IPS-20b (cell line): Measurements from ENCODE around the gene ALK.

Experiments
- H3K27ac ChIP-seq: one replicate; pipeline ENCODE4 v1.5.1; 2013; ENCODE audit warnings: low read length
- H3K27me3 ChIP-seq: 2 replicates; pipeline ENCODE4 v1.6.1; 2013; ENCODE audit warnings: mild to moderate bottlenecking, low read length, inconsistent platforms; ENCODE audit not compliant: insufficient read depth
- H3K36me3 ChIP-seq: 2 replicates; pipeline ENCODE4 v1.6.1; 2013; ENCODE audit warnings: low read depth, mild to moderate bottlenecking, inconsistent platforms, low read length, moderate library complexity; ENCODE audit not compliant: insufficient read depth
- H3K4me1 ChIP-seq: 2 replicates; pipeline ENCODE4 v1.6.1; 2013; ENCODE audit warnings: mild to moderate bottlenecking, control low read depth, inconsistent platforms, low read length, moderate library complexity; ENCODE audit not compliant: insufficient read depth
- H3K4me3 ChIP-seq: 2 replicates; pipeline ENCODE4 v1.5.1; 2013; ENCODE audit warnings: mild to moderate bottlenecking, low read length, inconsistent platforms
- H3K9ac ChIP-seq: 2 replicates; pipeline ENCODE4 v1.6.1; 2013; ENCODE audit warnings: low read depth, mild to moderate bottlenecking, inconsistent platforms, low read length, moderate library complexity
- H3K9me3 ChIP-seq: 2 replicates; pipeline ENCODE4 v1.6.1; 2013; ENCODE audit warnings: mild to moderate bottlenecking, low read depth, low read length, inconsistent platforms; ENCODE audit not compliant: insufficient read depth

ALK gene

DNA sequence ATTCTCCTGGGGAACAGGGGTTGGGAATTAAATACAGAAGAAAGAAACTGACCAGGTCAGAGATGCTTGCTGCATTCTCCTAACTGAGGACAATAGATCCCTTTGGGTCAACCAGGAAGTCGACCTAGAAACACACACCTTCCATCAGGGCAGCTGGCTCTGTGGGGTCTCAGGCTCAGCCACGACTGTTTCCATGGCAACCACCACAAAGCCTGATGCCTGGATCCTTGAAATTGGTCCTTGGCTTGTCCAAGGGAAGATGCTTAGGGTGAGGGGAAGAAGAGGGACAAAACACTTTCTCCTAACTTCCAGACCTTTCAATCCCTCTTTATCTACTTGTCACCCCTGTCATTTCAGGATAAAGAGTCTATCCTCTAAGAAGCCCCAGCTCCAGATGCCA is 194.4 kb downstream of the ALK start:
- no peak overlapping the region for H3K9ac ChIP-seq
- no peaks in the 10 kb centered on the region for H3K27me3 ChIP-seq
- H3K36me3 ChIP-seq, result no peaks in the 10 kb centered on the region
- no peaks in the 10 kb centered on the region for H3K9me3 ChIP-seq
- H3K27ac ChIP-seq, result no peak overlapping the region
- no peak overlapping the region for H3K4me3 ChIP-seq
- H3K4me1 ChIP-seq, result no peaks in the 10 kb centered on the region

- H3K27me3 ChIP-seq, result no peaks in the 10 kb centered on the region
- no peak overlapping the region for H3K4me3 ChIP-seq
- no peaks in the 10 kb centered on the region for H3K9me3 ChIP-seq
- no peak overlapping the region for H3K9ac ChIP-seq
- no peaks in the 10 kb centered on the region for H3K36me3 ChIP-seq
- H3K27ac ChIP-seq, result no peak overlapping the region
- H3K4me1 ChIP-seq, result no peaks in the 10 kb centered on the region
These were observed 195.8 kb downstream of the ALK start for GRCh38 chr2:29725610-29726009.

GRCh38 chr2:29724282-29724681 is 197.1 kb downstream of the ALK start:
- no peaks in the 10 kb centered on the region for H3K4me1 ChIP-seq
- no peak overlapping the region for H3K4me3 ChIP-seq
- no peak overlapping the region for H3K27ac ChIP-seq
- no peaks in the 10 kb centered on the region for H3K9me3 ChIP-seq
- no peak overlapping the region for H3K9ac ChIP-seq
- H3K36me3 ChIP-seq, result no peaks in the 10 kb centered on the region
- no peaks in the 10 kb centered on the region for H3K27me3 ChIP-seq

- Histone ChIP-seq H3K27ac (no peak overlapping the region), H3K27me3 (no peaks in the 10 kb centered on the region), H3K4me1 (peaks cover 5% of the 10 kb centered on the region; the same call in 1 of the 2 replicates), H3K36me3 (no peaks in the 10 kb centered on the region), H3K4me3 (no peak overlapping the region), H3K9me3 (no peaks in the 10 kb centered on the region), H3K9ac (no peak overlapping the region)
These were observed 198.0 kb downstream of the ALK start for GRCh38 chr2:29723255-29724001.

GRCh38 chr2:29719639-29720038 is 201.7 kb downstream of the ALK start:
- Histone ChIP-seq H3K4me3 (no peak overlapping the region), H3K9ac (no peak overlapping the region), H3K27me3 (no peaks in the 10 kb centered on the region)

GRCh38 chr2:29718076-29718686 is 203.2 kb downstream of the ALK start:
- H3K27me3 ChIP-seq, result no peaks in the 10 kb centered on the region
- H3K9ac ChIP-seq, result no peak overlapping the region; the same call in 1 of the 2 replicates
- H3K9me3 ChIP-seq, result no peaks in the 10 kb centered on the region
- H3K4me1 ChIP-seq, result peaks cover 13% of the 10 kb centered on the region; the same call in 1 of the 2 replicates
- no peaks in the 10 kb centered on the region for H3K36me3 ChIP-seq
- 0 out of 2 replicates have a peak overlapping the region, but pooled peaks have one; percentile 1 for H3K4me3 ChIP-seq
- H3K27ac ChIP-seq, result no peak overlapping the region

More at GRCh38 chr2:29719639-29720038, 201.7 kb downstream of the ALK start:
- Histone ChIP-seq H3K9me3 (no peaks in the 10 kb centered on the region), H3K4me1 (peaks cover 13% of the 10 kb centered on the region; the same call in 1 of the 2 replicates), H3K27ac (no peak overlapping the region), H3K36me3 (no peaks in the 10 kb centered on the region)

DNA sequence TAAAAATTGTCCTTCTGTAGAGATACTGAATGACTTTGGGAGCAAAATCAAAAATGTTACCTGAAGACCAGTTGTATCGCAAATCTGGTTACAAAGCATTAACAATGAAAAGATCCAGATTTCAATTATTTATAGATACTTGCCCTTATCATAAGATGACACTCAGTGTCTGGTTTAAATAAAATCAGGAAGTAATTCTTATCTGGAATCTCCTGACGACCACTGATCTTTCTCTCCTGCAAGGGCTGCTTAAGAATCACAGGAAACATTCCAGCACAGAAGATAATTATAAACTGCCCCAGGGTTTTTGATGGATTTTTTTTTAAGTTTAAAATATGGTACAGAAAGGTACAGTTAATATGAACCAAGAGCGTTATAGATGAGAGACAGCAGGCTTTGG is 205.7 kb downstream of the ALK start:
- H3K9ac ChIP-seq, result no peak overlapping the region
- H3K27me3 ChIP-seq, result no peaks in the 10 kb centered on the region
- H3K36me3 ChIP-seq, result no peaks in the 10 kb centered on the region
- H3K4me3 ChIP-seq, result no peak overlapping the region
- H3K9me3 ChIP-seq, result no peaks in the 10 kb centered on the region
- H3K27ac ChIP-seq, result no peak overlapping the region
- peaks cover 13% of the 10 kb centered on the region; the same call in 1 of the 2 replicates for H3K4me1 ChIP-seq

DNA sequence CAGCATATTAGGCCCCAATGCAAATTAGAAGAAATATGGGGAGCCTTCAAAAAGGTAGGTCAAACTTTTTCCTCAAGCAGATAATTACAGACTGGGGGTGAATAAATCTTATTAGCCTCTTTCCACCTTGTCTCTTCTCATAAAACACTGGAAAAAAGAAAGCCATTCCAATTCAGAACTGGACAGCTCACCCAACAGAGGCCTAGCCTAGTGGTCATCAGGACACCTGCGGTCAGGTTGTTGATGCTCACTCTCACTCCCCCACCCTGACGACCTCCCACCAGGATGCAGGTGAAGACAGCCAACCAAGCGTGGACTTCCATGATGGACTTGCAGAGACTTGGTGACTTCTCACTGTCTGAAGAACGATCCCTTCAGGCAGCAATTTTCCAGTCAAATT is 207.1 kb downstream of the ALK start:
- Histone ChIP-seq H3K4me3 (no peak overlapping the region), H3K27ac (no peak overlapping the region), H3K36me3 (no peaks in the 10 kb centered on the region), H3K27me3 (no peaks in the 10 kb centered on the region), H3K4me1 (peaks cover 13% of the 10 kb centered on the region; the same call in 1 of the 2 replicates), H3K9me3 (no peaks in the 10 kb centered on the region), H3K9ac (no peak overlapping the region)

DNA sequence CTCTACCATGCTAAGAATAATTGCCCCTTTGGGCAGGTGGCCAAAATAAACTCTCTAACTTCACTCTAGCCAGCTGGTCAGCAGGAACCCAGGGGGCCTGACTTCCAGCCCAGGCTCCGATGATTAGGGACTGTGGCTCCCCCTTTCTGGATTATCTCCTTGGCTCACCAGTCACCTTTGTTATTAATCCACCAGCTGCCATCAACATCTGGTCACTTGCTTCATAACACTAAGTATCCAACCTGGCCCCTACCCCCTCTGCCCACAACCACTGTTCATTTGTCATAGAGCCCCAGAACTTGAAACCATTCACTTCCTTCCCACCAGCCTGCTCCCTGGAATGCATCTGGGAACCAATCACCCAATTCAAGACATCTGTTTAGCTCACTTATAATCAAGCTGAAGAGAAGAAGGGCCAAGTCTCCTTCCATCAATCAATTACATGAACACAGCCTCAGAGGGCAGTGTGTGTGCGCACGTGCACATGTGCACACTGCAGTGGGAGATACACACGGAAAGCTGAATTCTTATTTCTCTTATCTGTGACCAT is 215.1 kb downstream of the ALK start:
- Histone ChIP-seq H3K4me1 (no peaks in the 10 kb centered on the region), H3K27ac (no peak overlapping the region), H3K9me3 (no peaks in the 10 kb centered on the region), H3K9ac (no peak overlapping the region), H3K4me3 (no peak overlapping the region), H3K36me3 (no peaks in the 10 kb centered on the region), H3K27me3 (no peaks in the 10 kb centered on the region)

DNA sequence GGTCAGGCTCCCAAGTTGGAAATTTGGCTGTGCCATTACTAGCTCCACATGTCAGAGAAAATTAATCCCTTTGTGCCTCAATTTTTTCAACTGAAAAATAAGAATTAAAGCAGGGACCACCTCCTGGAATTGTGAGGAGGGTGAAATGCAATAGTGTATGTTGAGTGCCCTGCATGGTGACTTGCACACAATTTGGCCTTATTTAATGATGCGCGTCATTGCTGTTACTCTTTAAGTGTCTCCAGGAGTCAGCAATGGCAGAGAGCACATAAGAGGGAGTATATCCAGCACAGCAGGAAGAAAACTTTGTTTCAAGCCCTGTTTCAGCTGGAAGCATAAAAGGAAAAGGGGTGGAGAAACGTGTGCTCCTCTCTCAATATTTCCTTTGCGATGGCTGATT is 215.8 kb downstream of the ALK start:
- H3K36me3 ChIP-seq, result no peaks in the 10 kb centered on the region
- no peak overlapping the region for H3K27ac ChIP-seq
- H3K27me3 ChIP-seq, result no peaks in the 10 kb centered on the region
- H3K9me3 ChIP-seq, result no peaks in the 10 kb centered on the region
- no peaks in the 10 kb centered on the region for H3K4me1 ChIP-seq
- H3K4me3 ChIP-seq, result no peak overlapping the region
- H3K9ac ChIP-seq, result no peak overlapping the region

DNA sequence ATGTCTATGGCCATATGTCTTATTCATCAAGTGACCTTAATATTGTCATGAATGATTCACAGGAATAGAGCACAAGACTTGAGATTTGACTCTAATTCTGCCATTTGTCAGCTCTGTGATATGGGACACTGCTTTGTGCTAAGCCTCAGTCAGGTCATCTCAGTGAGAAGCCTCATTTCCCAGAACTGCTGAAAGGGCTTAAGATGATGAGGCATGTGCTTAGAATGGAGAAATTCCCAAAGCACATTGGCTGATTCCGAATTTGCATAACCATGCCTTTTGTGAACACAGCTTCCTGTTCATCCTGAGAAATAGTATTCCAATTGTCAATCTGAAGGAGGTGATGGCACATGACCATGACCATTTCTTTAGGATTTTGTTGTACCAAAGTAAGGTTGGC is 218.1 kb downstream of the ALK start:
- Histone ChIP-seq H3K27ac (no peak overlapping the region), H3K36me3 (no peaks in the 10 kb centered on the region), H3K4me3 (no peak overlapping the region), H3K27me3 (no peaks in the 10 kb centered on the region), H3K4me1 (no peaks in the 10 kb centered on the region), H3K9me3 (no peaks in the 10 kb centered on the region), H3K9ac (no peak overlapping the region)

GRCh38 chr2:29702276-29702675 is 219.1 kb downstream of the ALK start:
- Histone ChIP-seq H3K27ac (no peak overlapping the region), H3K9me3 (no peaks in the 10 kb centered on the region), H3K27me3 (no peaks in the 10 kb centered on the region), H3K4me3 (no peak overlapping the region), H3K36me3 (no peaks in the 10 kb centered on the region), H3K4me1 (no peaks in the 10 kb centered on the region), H3K9ac (no peak overlapping the region)
